HUES64 (cell line): ENCODE measurements around the gene ZNF286A.
"Not testable (repeated sequence)": the region's sequence is repeated elsewhere in the genome, so short reads cannot be mapped to it uniquely, and the experiment has no call there.

Source experiments
- H3K27ac ChIP-seq: 2 replicates; pipeline ENCODE4 v1.7.0; 2013; ENCODE audit warnings: low read depth, low read length, inconsistent platforms
- H3K27me3 ChIP-seq: 2 replicates; pipeline ENCODE4 v1.6.1; 2013; ENCODE audit warnings: mild to moderate bottlenecking, low read length; ENCODE audit not compliant: insufficient read depth
- H3K36me3 ChIP-seq: 2 replicates; pipeline ENCODE4 v1.6.1; 2013; ENCODE audit warnings: mild to moderate bottlenecking, low read length; ENCODE audit not compliant: insufficient read depth
- H3K4me1 ChIP-seq: 2 replicates; pipeline ENCODE4 v1.6.1; 2013; ENCODE audit warnings: mild to moderate bottlenecking, low read length, moderate library complexity; ENCODE audit not compliant: insufficient read depth
- H3K4me3 ChIP-seq: 2 replicates; pipeline ENCODE4 v1.5.1; 2013; ENCODE audit warnings: mild to moderate bottlenecking, low read length, moderate library complexity
- H3K9ac ChIP-seq: 2 replicates; pipeline ENCODE4 v1.6.1; 2013; ENCODE audit warnings: mild to moderate bottlenecking, low read depth, low read length
- H3K9me3 ChIP-seq: 2 replicates; pipeline ENCODE4 v1.6.1; 2013; ENCODE audit warnings: low read depth, low read length; ENCODE audit not compliant: insufficient read depth
- WGBS: fragments of 150-250, 120-280 bp; methylation state at CpG from one replicate; pipeline ENCODE4 v1.1.7; 2013; ENCODE audit warnings: missing lambda C conversion rate; 5-methylcytosine and 5-hydroxymethylcytosine counted together

ZNF286A gene

DNA sequence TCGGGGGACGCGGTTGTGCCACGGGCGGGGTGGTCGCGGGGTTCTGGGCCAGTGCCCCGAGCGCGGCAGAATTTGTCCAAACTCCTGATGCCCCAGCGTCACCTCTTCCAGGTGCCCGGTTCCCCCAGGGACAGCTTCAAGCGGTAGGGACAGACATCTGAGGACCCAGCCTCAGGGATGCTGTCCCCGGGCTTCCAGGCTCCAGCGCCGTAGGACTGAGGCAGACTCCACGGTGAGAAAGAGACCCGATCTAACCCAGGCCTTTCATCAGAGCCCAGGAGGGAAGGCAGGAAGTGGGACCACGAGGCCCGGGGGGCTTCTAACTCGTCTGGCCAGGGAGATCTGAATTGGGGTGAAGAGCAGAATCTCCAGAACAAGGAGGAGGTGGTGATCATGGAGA is 385 bp downstream of the ZNF286A start:
- peaks cover 27% of the 10 kb centered on the region for H3K36me3 ChIP-seq
- H3K27me3 ChIP-seq, H3K4me1 ChIP-seq, H3K9me3 ChIP-seq, H3K27ac ChIP-seq: not testable (repeated sequence)
- 0% methylated on average over 10 of the region's 21 CpGs for WGBS
- H3K4me3 ChIP-seq: peak overlapping the region; percentile 78
- H3K9ac ChIP-seq: peak overlapping the region; percentile 89

DNA sequence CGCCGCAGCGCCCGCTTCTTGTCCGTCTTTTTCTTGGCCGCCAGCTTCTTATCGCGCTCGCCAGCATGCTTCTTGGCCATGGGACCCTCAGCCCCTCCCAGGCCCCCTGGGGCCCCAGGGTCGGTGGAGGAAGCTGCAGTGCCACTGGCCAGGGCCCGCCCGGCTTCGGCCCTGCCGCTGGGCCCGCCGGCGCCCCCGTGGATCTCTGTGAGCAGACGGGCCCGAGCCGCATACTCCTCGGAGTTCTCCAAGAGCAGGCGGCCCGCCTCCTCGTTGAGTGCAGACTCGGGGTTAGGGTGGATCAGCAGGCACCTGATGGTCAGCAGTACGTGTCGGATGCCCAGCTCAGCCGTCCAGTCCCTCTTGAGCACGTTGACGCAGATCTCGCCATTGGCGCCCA is 4.7 kb downstream of the ZNF286A start:
- H3K27me3 ChIP-seq, H3K27ac ChIP-seq, H3K4me3 ChIP-seq, H3K9ac ChIP-seq, H3K4me1 ChIP-seq: not testable (repeated sequence)
- Histone ChIP-seq H3K9me3 (peaks cover 39% of the 10 kb centered on the region), H3K36me3 (peaks cover 66% of the 10 kb centered on the region)
- WGBS: 97% methylated on average over 25 of the region's 33 CpGs

DNA sequence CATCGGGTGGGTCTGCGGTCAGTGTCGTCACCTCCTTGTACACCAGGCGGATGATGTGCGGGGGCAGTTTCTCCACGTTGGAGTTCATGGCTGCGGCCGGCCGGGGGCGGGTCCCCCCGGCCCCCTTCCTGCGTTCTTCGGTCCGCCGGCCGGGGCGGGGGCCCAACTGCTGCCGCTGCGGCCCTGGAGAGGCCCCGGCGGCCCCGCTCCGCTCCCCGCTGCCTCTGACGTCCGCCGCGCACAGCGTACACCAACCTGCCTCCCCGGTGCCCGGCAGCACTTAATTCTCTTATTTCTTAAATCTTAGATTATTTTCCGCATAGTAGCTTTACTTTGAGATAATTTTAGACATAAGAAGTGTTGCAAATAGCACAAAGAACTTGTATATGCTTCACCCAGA is 5.3 kb downstream of the ZNF286A start:
- not testable (repeated sequence) for H3K9ac ChIP-seq, H3K4me1 ChIP-seq, H3K4me3 ChIP-seq, H3K27me3 ChIP-seq, H3K27ac ChIP-seq
- peaks cover 44% of the 10 kb centered on the region for H3K9me3 ChIP-seq
- H3K36me3 ChIP-seq: peaks cover 72% of the 10 kb centered on the region
- WGBS: 98% methylated on average over 31 of the region's 32 CpGs

DNA sequence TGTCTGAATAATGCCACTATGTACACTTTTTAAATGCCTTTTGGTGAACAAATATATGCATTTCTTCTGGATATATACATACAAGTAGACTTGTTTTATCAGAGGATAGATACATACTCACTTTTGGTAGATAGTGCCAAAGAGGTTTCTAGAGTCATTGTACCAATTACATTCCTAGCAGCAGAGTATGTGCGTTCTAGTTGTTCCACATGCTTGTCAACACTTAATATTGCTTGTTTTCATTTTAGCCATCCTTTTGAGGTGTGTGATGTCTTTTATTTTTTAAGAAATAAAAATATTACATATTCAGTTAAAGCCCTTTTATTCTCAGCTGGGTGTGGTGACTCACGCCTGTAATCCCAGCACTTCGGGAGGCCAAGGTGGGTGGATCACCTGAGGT is 9.3 kb downstream of the ZNF286A start:
- not testable (repeated sequence) for H3K27ac ChIP-seq, H3K9ac ChIP-seq, H3K27me3 ChIP-seq, H3K4me1 ChIP-seq, H3K4me3 ChIP-seq
- Histone ChIP-seq H3K36me3 (peaks cover 86% of the 10 kb centered on the region), H3K9me3 (peaks cover 74% of the 10 kb centered on the region)
- WGBS: 92% methylated on average over 3 of the region's 3 CpGs

DNA sequence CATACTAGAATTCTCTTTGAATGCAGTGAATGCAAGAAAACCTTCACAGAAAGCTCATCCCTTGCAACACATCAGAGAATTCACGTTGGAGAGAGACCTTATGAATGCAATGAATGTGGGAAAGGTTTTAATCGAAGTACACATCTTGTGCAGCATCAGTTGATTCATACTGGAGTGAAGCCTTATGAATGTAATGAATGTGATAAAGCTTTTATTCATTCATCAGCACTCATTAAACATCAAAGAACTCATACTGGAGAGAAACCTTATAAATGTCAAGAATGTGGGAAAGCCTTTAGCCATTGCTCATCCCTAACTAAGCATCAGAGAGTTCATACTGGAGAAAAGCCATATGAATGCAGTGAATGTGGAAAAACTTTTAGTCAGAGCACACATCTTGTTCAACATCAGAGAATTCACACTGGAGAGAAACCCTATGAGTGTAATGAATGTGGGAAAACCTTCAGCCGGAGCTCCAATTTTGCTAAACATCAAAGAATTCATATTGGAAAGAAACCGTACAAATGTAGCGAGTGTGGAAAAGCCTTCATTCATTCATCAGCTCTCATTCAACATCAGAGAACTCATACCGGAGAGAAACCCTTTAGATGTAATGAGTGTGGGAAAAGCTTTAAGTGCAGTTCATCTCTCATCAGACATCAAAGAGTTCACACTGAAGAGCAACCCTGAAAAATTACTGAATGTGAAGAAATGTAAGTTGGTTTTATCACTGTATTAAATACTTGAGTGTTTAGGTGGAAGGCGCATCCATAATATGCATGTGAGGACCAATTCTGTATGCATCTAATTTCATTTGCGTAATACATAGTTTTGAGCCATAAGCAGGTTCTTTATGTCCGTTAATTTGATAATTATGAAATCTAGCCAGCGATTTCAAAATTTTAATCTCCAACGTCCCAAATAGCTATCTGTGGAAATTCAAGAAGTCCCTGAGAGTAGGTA is 17.3 kb downstream of the ZNF286A start:
- not testable (repeated sequence) for H3K9ac ChIP-seq, H3K27ac ChIP-seq, H3K4me1 ChIP-seq, H3K4me3 ChIP-seq, H3K27me3 ChIP-seq
- Histone ChIP-seq H3K9me3 (peaks cover 60% of the 10 kb centered on the region), H3K36me3 (peaks cover 65% of the 10 kb centered on the region)
- WGBS: 94% methylated on average over 5 of the region's 11 CpGs

DNA sequence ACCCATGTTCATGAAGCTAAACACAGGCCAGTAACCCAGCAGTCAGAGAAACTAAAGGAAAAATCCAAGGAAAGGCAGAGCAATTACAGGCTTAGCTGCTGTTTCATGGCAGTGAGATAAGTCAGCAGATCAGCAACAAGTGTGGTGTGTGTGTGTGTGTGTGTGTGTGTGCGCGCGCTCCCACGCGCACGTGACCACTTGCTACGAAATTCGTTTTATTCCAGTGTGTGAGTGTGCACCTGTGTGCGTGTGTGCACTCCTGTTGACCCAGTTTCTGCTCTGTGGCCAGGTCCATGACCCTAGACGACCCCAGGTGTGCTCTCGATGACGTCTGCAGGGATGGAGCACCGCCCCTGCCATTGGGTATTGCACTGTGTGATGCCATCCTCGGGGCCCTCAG is 31.0 kb downstream of the ZNF286A start:
- not testable (repeated sequence) for H3K4me1 ChIP-seq, H3K27me3 ChIP-seq, H3K9ac ChIP-seq, H3K4me3 ChIP-seq, H3K27ac ChIP-seq, H3K36me3 ChIP-seq, H3K9me3 ChIP-seq
- no CpG with 5 or more reads among the region's 14 CpGs for WGBS

DNA sequence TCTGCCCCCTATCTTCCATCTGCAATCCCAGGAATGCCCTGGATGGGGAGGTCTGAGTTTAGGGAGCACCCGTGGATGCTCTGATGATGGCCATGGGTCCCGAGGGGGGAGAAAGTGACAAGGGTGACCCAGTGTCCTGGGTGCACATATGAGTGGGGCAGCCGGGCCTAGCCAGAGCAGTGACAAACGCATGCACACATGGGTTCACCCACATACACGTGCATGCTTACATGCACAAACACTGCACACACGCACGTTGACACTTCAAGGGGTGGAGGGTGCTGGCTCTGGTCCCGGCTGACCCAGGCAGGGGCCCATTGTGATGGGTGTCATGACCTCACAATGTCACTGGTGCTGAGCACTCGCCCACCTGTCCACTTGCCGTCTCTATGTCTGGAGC is 32.3 kb downstream of the ZNF286A start, which contains the start of gene TBC1D26:
Gene TBC1D26 (plus strand): TSS at position 384 of the 400 bp plus-strand sequence. CDS start 3,066 bp downstream, outside the sequence.
- not testable (repeated sequence) for H3K4me1 ChIP-seq, H3K27ac ChIP-seq, H3K27me3 ChIP-seq, H3K9me3 ChIP-seq, H3K9ac ChIP-seq, H3K36me3 ChIP-seq, H3K4me3 ChIP-seq
- WGBS: 93% methylated on average over 8 of the region's 10 CpGs

DNA sequence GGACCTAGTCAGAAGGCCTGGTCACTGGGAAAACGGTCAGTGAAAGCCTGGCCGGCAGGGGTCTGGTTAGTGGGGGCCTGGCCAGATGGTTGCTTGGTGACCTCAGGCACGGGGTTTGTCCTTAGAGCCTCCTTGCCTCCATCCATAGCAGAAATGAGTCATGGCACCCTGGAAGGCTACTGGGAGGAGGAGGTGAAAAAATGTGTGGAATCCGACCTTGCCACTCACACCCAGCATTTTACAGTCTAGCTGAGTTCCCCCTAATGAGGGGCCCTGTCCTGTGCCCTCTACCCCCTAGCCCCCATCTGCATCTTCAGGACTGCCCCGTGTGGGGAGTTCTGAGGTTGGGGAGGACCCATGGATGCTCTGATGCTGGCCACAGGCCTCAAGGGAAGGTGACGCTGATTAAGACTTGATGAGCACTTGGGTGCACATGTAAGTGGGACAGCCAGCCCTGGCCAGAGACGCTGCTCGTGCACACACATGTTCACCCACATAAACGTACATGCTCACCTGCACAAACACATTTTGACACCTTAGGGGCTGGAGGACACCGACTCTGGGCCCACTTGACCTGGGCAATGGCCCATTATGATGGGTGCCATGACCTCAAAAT is 33.7 kb downstream of the ZNF286A start:
- WGBS: 94% methylated on average over 4 of the region's 10 CpGs

DNA sequence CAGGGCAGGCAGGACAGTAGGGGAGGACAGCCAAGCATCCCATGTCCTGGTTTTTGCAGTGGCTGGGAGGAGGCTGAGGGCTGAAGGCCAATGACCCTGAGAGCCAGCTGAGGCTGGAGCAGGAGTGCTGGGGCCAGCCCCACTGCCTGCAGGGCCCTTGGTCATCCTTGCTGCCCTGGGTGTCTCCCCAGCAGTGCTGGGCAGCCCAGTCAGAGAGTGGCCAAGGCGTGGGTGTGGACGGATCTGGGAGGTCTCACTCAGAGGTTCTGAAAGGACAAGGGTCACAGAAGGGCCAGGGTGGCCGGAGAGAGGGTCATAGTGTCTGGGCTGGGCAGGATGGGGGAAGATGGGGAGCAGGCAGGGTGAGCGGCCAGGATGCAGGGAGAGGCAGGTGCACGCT is 37.0 kb downstream of the ZNF286A start:
- WGBS: 84% methylated on average over 3 of the region's 5 CpGs
- not testable (repeated sequence) for H3K4me1 ChIP-seq, H3K27ac ChIP-seq, H3K9me3 ChIP-seq, H3K27me3 ChIP-seq, H3K4me3 ChIP-seq, H3K36me3 ChIP-seq, H3K9ac ChIP-seq

More for the DNA sequence above, 33.7 kb downstream of the ZNF286A start:
- H3K27ac ChIP-seq, H3K36me3 ChIP-seq, H3K9me3 ChIP-seq, H3K27me3 ChIP-seq, H3K4me1 ChIP-seq, H3K4me3 ChIP-seq, H3K9ac ChIP-seq: not testable (repeated sequence)

DNA sequence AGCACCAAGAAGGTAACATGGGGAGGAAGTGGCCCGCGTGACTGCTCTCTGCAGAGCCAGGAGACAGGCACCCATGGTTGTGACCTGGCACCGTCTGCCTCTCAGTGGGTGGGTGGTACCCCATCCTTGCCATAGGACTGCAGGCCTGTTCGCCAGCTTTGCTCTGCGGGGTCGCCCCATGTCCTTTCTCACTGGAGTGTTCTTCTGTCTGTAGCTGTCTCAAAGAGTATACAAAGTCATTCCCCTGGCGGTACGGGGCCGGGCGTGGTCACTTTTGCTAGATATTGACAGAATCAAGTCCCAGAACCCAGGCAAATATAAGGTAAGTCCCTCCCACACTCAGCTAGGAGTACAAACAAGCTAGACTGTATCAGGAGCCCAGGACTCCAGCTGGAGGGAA is 38.5 kb downstream of the ZNF286A start:
- H3K4me3 ChIP-seq: no peak overlapping the region
- 94% methylated on average over 10 of the region's 10 CpGs for WGBS
- no peak overlapping the region for H3K9ac ChIP-seq
- no peaks in the 10 kb centered on the region for H3K9me3 ChIP-seq
- no peaks in the 10 kb centered on the region for H3K4me1 ChIP-seq
- H3K36me3 ChIP-seq: no peaks in the 10 kb centered on the region
- no peak overlapping the region for H3K27ac ChIP-seq
- H3K27me3 ChIP-seq: no peaks in the 10 kb centered on the region

DNA sequence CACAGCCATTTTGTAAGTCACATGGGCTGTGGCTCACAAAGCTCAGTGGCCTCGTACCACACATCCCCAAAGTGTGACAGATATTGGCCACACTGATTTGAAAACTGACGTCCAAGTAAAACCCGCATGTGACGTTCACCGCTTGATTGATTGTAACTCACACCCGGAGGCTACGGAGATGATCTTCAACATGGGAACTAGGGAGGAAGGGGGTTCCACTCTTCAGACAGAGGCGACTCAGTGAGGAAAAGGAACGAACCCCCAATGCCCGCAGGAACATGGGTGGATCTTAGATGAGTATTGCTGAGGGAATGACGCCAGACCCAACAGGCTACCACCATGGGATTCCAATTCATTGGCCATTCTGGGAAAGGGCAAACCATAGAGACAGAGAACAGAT is 39.7 kb downstream of the ZNF286A start:
- 95% methylated on average over 9 of the region's 11 CpGs for WGBS
- not testable (repeated sequence) for H3K4me1 ChIP-seq, H3K27ac ChIP-seq, H3K27me3 ChIP-seq, H3K9me3 ChIP-seq, H3K36me3 ChIP-seq, H3K4me3 ChIP-seq, H3K9ac ChIP-seq
